ENCODE data around the gene SERPINA6.
"Not testable (repeated sequence)": the region's sequence is repeated elsewhere in the genome, so short reads cannot be mapped to it uniquely, and the experiment has no call there.

Gene SERPINA6

DNA sequence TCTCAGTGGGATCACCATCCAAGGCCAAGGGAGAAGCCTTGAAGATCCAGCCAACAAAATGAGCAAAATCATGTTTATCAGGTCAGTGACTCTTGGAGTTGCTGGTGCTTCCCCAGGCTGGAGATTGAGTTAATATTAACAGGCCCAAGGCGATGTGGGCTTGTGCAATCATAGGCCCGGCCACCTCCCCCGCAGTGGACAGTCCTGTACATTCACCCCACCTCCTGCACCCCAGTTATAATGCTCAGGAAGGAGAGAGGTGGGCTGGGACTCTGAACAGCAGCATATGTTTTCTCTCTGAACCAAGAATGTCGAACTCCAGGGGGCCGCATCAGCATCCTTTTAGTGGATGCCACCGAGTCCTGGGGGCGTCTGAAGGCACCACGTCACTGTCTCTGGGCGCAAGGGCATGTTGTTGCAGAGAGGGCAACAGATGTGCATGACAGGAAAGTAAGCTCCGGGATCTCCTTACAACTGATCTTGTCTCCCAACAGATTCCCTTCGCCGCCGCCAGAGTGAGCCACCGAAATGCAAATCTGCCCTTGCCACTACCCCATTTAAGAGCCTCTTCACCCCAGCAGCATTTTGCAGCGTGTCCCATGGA is 32.2 kb upstream of the SERPINA6 start:
- DNase-seq (ENCODE audit: low read depth in 2 of 2, low spot score in 1 of 2) = no peak

DNA sequence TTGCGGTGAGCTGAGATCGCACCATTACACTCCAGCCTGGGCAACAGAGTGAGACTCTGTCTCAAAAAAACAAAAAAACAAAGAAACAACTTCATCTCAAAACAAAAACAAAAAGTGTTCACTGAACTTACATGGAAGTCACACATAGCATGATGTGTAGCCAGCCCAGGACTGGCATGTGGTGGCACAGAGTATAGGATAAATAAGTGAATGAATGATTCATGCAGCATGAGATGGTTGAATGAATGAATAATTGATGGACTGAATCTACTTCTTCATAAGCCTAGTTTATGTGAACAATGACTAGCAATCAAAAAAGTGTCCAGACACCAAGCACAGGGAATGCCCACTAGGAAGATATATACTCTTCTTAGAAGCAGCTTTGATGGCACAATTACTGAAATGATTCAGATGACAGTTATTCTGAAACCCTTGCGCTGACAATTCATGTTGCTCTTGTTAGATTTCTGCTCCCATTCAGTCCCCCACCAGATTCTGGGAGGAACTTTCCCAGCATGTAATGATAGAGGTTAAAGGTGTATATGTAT is 31.6 kb upstream of the SERPINA6 start:
- no peak for DNase-seq (ENCODE audit: low read depth in 2 of 2, low spot score in 1 of 2)

DNA sequence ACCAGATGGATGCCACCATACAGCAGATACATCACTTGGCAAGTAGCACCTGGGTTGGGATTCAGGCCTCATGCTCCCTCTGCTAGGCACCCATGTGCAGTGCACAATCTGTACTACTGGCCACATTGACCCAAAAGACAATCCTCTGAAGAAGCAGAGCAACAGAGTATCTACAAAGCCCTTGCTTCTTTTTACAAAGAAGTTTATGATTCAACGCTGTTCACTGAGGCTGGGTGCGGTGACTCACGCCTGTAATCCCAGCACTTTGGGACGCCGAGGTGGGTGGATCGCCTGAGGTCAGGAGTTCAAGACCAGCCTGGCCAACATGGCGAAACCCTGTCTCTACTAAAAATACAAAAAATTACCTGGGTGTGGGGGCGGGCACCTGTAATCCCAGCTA is 31.1 kb upstream of the SERPINA6 start:
- DNase-seq (ENCODE audit: low read depth in 2 of 2, low spot score in 1 of 2) = not testable (repeated sequence)

DNA sequence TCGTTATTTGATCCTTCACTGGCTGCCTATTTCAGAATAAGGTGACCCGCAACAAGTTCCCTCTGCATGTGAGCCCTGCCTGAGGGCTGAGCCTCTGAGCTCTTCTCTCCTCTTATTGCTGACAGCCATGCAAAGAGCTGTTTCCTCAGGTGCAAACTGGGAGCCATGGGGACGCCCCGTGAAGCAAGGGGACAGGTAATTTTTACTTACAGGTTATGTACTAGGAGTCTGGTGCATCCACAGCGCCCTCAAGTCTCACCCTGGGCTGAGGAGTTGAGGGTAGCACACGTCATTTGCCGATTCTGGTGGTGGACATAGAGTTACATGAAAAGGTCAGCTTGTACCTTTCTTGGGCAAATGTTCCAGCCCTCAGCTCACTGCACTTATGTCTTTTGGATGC is 26.1 kb upstream of the SERPINA6 start:
- DNase-seq (ENCODE audit: low read depth in 2 of 2, low spot score in 1 of 2) = no peak

DNA sequence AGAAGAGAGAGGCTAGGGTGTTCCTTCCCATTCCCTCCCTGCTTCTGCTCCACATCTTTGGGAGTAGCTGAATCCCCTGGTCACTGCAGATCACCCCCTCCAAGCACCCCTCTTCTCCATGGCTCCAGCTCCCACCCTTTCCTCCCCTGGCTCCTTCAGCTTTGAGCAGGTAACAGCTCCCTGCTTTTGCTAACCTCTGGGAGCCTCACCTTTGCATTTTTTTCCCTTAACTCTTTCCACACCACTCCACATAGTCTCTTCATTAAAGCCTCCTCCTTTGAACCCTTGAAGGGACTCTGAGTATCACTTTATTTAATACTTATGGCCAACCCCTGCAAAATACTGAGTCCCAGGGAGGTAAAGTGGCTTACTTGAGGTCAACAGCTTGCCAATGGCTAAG is 25.7 kb upstream of the SERPINA6 start:
- DNase-seq (ENCODE audit: low read depth in 2 of 2, low spot score in 1 of 2) = no peak

DNA sequence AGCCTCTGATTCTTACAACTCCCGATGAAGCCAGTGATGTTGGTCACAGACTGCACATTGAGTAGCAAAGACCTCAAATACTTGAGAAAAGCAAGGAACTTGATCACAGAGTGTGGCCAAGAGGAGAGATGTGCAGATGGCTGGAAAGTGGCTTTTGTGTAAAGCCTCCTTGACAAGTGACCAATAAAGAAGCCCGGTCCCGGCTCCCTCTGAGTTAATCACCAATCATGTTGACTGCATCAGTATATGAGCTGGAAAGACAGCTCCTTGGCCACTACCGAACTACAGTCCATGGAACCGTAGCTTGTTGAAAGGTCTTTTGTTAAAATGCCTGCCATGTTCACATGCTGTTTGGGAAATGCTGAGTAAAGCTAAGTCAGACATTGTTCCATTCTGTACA is 23.7 kb upstream of the SERPINA6 start:
- DNase-seq (ENCODE audit: low read depth in 2 of 2, low spot score in 1 of 2) = no peak

DNA sequence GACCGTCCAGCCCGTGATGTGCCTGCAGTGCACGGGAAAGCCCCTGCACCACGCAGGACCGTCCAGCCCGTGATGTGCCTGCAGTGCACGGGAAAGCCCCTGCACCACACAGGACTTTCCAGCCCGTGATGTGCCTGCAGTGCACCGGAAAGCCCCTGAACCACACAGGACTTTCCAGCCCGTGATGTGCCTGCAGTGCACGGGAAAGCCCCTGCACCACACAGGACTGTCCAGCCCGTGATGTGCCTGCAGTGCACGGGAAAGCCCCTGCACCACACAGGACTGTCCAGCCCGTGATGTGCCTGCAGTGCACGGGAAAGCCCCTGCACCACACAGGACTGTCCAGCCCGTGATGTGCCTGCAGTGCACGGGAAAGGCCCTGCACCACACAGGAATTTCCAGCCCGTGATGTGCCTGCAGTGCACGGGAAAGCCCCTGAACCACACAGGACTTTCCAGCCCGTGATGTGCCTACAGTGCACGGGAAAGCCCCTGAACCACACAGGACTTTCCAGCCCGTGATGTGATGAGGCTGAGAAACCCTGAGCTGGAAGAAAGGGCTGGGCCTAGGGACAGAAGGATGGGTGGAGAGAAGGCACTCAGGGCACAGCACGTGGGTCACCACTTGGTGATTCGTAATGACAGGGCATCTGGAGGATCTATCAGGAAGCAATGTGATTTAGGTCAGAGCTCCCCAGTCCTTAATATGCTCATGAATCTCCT is 23.1 kb upstream of the SERPINA6 start:
- DNase-seq (ENCODE audit: low read depth in 2 of 2, low spot score in 1 of 2) = peak in 1 of 2 donors; percentile 7

DNA sequence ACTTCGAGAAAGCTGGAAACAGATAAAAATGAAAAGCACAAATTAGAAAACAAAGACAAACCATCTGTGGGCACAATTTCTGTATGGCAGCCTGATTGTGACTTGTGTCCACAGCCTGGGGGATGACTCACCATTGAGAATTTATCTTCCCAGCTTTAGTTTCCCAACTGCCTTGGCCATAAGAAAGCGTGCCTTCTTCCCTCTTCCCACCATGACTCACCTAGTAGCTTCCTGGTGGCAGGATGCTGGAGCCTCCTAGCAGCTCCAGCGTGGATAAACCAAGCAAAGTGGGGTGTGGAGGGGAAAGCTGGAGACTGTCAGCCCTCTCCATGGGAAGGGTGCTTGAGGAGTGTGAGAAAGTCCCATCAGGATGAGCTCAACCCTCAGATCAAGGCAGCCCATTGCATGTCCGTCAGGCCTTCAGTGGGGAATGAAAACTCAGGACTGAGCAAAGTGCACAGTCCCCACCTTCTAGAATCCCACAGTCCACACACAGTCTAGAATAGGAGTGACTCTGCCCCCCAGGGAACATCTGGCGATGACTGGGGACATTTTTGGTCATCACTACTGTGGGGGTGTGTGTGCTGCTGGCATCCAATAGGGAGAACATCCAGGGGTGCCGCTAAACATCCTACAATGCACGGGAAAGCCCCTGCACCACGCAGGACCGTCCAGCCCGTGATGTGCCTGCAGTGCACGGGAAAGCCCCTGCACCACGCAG is 22.4 kb upstream of the SERPINA6 start:
- no peak for DNase-seq (ENCODE audit: low read depth in 2 of 2, low spot score in 1 of 2)

DNA sequence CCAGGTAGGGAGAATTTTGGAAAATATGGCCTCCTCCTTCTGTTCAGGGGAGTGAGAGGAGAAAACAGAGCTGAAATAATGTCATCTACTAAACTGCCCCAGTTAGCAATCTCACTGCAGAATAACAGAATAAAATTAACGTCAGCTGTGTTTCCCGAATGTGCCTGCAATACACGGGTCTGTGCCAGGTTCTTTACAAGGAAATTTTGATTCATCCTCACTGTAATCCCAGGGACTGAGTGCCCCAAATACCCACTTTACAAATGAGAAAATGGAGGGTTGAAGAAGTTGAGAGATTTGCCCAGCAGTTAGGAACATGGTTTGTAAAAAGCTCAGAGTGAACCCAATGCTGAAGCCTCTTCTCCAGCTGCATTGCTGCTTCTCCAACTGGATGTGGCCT is 21.3 kb upstream of the SERPINA6 start:
- no peak for DNase-seq (ENCODE audit: low read depth in 2 of 2, low spot score in 1 of 2)

DNA sequence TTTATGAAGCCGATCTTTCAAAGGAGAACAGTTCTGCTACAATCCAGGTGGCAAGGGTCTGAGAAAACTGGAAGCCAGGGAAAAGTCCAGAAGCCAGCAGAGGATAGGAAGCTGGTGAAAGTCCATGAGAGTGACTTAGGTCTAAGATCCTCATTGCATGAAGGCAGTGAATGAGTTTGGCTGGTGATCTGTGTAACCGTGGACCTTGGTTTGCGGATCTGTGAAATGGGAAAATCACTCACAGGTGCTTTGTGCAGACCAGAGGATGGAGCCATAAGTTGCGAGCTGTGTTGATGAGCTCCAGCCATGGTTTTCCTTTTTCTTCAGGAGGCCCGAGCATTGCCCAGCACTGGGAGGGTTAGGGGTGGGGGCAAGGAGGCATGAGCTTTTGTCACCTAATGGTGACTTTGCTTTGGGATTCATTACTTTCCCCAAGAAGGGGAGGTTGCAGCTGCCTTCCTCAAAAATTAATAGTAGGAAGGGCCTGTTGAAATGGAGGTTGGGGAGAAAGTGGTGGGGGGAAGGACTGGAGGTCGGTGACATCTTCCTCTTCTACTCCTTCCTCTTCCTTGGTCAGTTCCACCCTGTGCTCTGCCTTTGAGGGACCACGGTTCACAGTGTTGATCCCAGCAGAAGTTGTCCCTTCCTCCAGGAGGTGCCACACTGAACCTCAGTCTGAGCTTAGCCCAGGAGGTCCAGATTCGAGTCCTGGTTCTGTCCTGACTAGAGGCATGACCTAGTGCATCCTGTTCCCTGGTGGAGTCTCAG is 20.3 kb upstream of the SERPINA6 start:
- no peak for DNase-seq (ENCODE audit: low read depth in 2 of 2, low spot score in 1 of 2)

DNA sequence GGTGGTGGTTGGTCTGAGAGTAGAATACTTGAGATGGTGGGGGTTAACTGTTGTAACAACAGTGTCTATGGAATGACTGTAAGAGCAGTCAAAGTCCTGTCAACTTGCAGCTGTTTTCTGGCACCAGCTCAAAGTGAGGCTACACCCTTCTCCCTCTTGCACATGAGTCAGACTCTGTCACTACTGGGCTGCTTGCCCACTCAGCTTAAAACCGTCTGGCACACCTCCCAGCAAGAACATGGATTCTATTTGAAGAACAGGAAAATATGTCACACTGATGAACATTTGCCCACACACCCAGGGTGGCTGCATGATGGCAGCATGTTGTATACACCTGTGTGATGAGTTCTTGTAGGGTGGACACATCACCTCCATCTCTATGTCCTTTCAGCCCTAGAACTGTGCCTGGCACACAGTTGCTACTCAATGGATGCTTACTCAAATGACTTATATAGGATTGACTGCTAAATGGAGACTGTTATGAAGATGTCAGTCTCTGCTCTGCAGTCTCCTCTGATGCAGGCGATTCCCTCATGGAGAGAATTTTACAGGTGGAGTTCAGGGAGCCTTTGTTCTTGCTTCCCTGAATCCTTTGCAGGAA is 19.3 kb upstream of the SERPINA6 start:
- no peak for DNase-seq (ENCODE audit: low read depth in 2 of 2, low spot score in 1 of 2)

DNA sequence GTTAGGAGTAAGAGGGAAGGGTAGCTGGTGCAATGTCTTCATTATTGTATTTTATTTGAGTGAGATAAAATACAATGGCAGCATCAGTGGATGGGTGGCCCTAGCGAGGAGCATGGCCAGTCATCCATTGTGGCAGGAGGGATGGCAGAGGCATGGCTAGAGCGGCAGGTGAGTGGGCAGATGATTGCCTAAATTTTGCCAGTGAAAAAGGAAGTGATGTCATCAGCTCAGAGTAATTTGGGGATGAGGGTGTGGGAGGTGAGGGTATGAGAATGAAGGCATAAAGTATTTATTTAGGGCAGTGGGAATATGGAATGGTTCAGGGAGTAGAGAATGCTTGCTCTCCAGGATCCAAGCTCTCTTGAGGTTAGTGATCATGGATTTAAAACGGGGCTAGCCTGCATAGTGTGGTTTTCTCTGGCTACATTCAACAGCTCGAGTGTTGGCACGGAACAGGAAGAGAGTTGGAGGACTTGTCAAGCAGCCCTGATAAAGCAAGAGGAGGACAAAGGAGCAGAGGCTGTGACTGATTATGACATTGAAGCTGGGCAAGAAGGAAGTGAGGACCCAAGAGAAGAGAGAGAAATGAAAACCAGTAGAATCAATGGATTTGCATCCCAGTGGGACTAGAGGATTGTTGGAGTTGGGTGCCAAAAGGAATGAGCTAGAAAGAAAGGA is 18.7 kb upstream of the SERPINA6 start:
- no peak for DNase-seq (ENCODE audit: low read depth in 2 of 2, low spot score in 1 of 2)

DNA sequence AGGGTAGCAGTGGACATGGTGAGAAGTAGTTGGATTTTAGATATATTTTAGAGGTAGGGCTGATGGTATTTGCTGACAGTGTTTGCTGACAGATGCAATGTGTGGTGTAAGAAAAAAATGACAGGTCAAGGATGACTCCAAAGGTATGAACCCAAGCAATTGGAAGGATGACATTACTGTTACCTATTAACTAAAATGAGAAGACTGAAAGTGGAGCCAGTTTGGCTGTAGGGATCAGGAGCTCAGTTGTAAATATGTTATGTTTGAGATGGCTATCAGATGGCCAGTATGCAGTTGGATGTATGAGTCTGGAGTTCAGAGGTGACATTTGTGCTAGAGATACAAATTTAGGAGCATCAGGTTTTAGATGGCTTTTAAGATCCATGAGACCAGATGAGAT is 17.4 kb upstream of the SERPINA6 start:
- no peak for DNase-seq (ENCODE audit: low read depth in 2 of 2, low spot score in 1 of 2)

DNA sequence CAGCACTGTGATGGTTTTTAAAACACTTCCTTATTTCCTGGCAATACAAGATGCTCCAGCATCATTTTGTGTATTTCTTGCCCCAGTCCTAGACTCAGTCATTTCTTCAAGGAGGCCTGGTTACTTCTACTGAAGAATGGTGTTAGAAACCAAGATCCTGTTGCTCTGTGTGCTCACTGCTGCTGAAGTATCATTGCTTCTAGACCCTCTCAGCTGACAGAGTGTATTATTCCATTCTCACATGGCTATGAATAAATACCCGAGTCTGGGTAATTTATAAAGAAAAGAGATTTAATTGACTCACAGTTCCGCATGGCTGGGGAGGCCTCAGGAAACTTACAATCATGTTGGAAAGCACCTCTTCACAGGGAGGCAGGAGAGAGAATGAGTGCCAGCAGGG is 14.9 kb upstream of the SERPINA6 start:
- no peak for DNase-seq (ENCODE audit: low read depth in 2 of 2, low spot score in 1 of 2)

DNA sequence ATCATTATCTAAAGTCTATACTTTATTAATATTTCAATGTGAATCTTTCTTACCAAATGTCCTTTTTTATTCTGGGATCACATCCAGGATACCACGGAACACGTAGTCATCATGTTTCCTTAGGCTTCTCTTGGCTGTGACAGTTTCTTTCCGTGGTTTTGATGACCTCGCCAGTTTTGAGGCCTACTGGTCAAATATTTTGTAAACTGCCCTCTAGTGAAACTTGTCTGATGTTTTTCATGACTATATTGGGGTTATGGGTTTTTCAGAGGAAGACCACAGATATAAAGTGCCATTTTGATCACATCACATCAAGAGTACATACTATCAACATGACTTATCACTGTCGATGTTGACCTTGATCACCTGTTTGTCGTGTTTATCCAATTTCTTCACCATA is 14.1 kb upstream of the SERPINA6 start:
- no peak for DNase-seq (ENCODE audit: low read depth in 2 of 2, low spot score in 1 of 2)

DNA sequence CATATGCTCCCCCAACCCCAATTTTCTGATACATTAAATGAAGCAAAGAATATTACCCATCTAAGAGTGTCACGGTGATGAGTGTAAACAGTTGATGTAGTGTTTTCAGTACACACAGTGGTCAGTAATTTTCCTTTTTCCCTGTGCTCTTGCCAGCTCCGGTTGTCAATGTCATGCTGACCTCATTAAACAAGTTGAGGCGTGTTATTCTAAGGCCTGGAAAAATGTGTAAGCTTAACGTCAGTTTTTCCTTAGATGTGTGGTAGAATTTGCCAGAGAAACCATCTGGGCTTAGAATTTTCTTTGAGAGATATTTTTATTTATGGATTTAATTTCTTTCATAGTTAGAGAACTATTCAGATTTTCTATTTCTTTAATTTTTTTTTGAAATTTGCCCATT is 11.7 kb upstream of the SERPINA6 start:
- no peak for DNase-seq (ENCODE audit: low read depth in 2 of 2, low spot score in 1 of 2)

DNA sequence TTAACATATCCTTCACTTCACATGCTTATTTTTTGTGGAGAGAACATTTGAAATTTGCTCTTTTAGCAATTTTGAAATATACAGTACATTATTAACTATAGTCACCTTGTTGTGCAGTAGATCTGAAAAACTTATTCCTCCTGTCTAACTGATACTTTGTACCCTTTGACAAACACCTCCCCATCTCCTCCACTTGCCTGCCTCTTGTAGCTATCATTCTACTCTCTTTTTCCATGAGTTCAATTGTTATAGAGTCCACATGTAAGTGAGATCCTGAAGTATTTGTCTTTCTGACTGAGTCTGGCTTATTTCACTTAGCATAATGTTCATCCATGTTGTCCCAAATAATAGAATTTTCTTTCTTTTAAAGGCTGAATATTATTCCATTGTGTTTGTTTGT is 9.5 kb upstream of the SERPINA6 start:
- no peak for DNase-seq (ENCODE audit: low read depth in 2 of 2, low spot score in 1 of 2)

DNA sequence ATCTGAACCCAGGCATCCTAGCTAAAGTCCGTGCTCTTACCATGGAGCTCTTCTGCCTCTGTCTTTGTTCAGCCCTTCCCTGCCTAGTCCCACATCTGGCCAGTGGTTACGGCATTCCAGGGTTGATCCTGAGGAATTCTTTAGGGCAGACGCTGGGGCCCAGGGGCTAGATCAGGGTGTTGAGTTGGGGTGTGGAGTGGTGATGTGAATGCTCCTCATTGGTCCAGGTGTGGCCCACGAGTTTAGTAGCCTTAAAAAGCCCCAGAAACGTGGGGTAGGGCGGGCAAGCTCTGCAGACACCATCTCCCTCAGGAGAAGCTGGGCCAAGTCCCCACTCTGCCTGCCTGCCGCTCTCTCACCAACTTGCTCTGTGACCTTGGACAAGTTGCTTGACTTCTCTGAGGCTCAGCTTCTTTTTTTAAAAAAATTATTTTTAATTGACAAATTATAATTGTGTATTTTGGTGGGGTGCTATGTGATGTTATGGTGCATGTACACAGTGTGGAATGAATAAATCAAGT is 9.0 kb upstream of the SERPINA6 start:
- no peak for DNase-seq (ENCODE audit: low read depth in 2 of 2, low spot score in 1 of 2)

DNA sequence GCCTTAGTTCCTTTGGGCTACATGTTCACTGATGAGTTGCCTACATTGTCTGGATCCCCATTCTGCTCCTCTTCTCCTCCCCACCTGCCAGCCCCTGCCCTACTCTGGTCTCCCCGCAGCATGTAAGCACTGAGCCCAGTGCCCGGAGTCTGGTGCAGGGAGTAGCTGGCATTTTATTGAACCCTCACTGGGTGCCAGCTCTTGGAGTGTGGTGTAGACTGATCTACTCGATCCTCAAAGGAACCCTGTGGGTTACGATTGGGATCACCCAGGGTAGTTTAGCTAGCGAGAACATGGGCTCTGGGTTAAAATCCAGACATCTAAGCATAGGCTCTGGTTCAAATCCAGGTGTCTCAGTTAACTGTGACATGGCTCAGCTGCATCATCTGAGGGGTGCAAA is 8.3 kb upstream of the SERPINA6 start:
- DNase-seq (ENCODE audit: low read depth in 2 of 2, low spot score in 1 of 2) = no peak

DNA sequence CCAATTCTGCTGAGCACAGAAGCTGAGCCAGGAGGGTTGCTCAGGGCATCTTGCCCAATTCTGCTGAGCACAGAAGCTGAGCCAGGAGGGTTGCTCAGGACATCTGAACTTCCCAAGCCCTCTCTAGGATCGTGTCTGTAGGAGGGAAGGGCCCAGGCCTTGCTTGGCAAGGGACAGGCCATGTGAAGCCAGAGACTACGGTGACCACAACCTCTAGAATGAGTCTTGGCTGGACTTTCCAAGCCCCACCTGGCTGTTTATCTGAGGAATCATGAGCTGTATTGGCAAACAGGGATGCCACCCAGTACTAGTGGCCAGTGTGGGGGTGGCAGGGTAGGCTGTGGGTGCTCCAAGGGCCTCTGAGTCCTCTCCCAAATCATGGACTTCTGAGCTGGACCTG is 7.7 kb upstream of the SERPINA6 start:
- DNase-seq (ENCODE audit: low read depth in 2 of 2, low spot score in 1 of 2) = no peak
